ENCODE results near the gene FBXW4. TPM values are rescaled to one million over a fixed set of nuclear protein-coding genes. Genes with fewer than 3 reads are reported as not detected.
"Not testable (repeated sequence)": the region's sequence is repeated elsewhere in the genome, so short reads cannot be mapped to it uniquely, and the experiment has no call there.

The FBXW4 gene
- total RNA-seq, 2 donors from 2014 or later = 61.3 to 92.2 TPM

GRCh38 chr10:101601541-101601940 lies 93.4 kb downstream of the FBXW4 start:
- no peak for DNase-seq (ENCODE audit: low spot score)
- H3K4me3 ChIP-seq = no peak overlapping the region
- WGBS = 73% methylated on average over 1 of the region's 1 CpG
- no peaks in the 10 kb centered on the region for H3K4me1 ChIP-seq (replicated peaks)
- H3K27ac ChIP-seq = no peak overlapping the region
- no peaks in the 10 kb centered on the region for H3K36me3 ChIP-seq
- no peaks in the 10 kb centered on the region for H3K9me3 ChIP-seq
- H3K27me3 ChIP-seq (replicated peaks; ENCODE audit: insufficient read depth) = no peaks in the 10 kb centered on the region
- TF ChIP-seq POLR2AphosphoS5 (IDR thresholded peaks at IDR 0.05) (no peak), CTCF (IDR thresholded peaks at IDR 0.05) (no peak), POLR2A (IDR thresholded peaks at IDR 0.05) (no peak)
- intact Hi-C loops (cut with DNase I) = loop anchor here (5.0 to 10.0 kb wide), 2 partner anchors 93 to 181 kb away; partner anchors contain the start of genes FBXW4 and NPM3

GRCh38 chr10:101597091-101597900 lies 97.7 kb downstream of the FBXW4 start:
- intact Hi-C loops (cut with DNase I) = no loop called here
- no peak for DNase-seq (ENCODE audit: low spot score)
- Histone ChIP-seq H3K4me1 (replicated peaks) (no peaks in the 10 kb centered on the region), H3K27ac (no peak overlapping the region), H3K36me3 (no peaks in the 10 kb centered on the region), H3K27me3 (replicated peaks; ENCODE audit: insufficient read depth) (no peaks in the 10 kb centered on the region), H3K4me3 (no peak overlapping the region), H3K9me3 (no peaks in the 10 kb centered on the region)
- 79% methylated on average over 14 of the region's 14 CpGs for WGBS
- no peak for TF ChIP-seq POLR2A (IDR thresholded peaks at IDR 0.05)
- no peak for TF ChIP-seq POLR2AphosphoS5 (IDR thresholded peaks at IDR 0.05)
- TF ChIP-seq CTCF (IDR thresholded peaks at IDR 0.05) = no peak

- Histone ChIP-seq H3K4me3 (no peak overlapping the region), H3K4me1 (replicated peaks) (no peaks in the 10 kb centered on the region), H3K27ac (no peak overlapping the region), H3K9me3 (no peaks in the 10 kb centered on the region), H3K36me3 (no peaks in the 10 kb centered on the region), H3K27me3 (replicated peaks; ENCODE audit: insufficient read depth) (no peaks in the 10 kb centered on the region)
- WGBS = 52% methylated on average over 13 of the region's 13 CpGs
- DNase-seq (ENCODE audit: low spot score) = no peak
- TF ChIP-seq CTCF (IDR thresholded peaks at IDR 0.05) (no peak), POLR2A (IDR thresholded peaks at IDR 0.05) (no peak), POLR2AphosphoS5 (IDR thresholded peaks at IDR 0.05) (no peak)
- intact Hi-C loops (cut with DNase I) = no loop called here
These were observed 99.2 kb downstream of the FBXW4 start for GRCh38 chr10:101595591-101596433.

GRCh38 chr10:101593331-101593730 lies 101.6 kb downstream of the FBXW4 start:
- DNase-seq (ENCODE audit: low spot score); H3K9me3 ChIP-seq; intact Hi-C loops (cut with DNase I); H3K27ac ChIP-seq; H3K4me1 ChIP-seq (replicated peaks); H3K27me3 ChIP-seq (replicated peaks; ENCODE audit: insufficient read depth); H3K4me3 ChIP-seq; H3K36me3 ChIP-seq: not testable (repeated sequence)
- 94% methylated on average over 2 of the region's 2 CpGs for WGBS

- Histone ChIP-seq H3K9me3 (no peaks in the 10 kb centered on the region), H3K36me3 (no peaks in the 10 kb centered on the region), H3K27me3 (replicated peaks; ENCODE audit: insufficient read depth) (no peaks in the 10 kb centered on the region), H3K27ac (no peak overlapping the region), H3K4me1 (replicated peaks) (peaks cover 8% of the 10 kb centered on the region), H3K4me3 (peak overlapping the region; percentile 75 to 84)
- intact Hi-C loops (cut with DNase I) = no loop called here
- TF ChIP-seq CTCF (IDR thresholded peaks at IDR 0.05) (no peak), POLR2A (IDR thresholded peaks at IDR 0.05) (no peak), POLR2AphosphoS5 (IDR thresholded peaks at IDR 0.05) (no peak)
- no peak for DNase-seq (ENCODE audit: low spot score)
- WGBS = 60% methylated on average over 5 of the region's 5 CpGs
These were observed 106.1 kb downstream of the FBXW4 start for GRCh38 chr10:101588879-101589278.

Measured in prostate gland (tissue), 2 donors.